GM12878 (cell line): ENCODE data around the gene TNFRSF1A.

Source experiments
- BRCA1 ChIP-seq: IDR thresholded peaks from 2 replicates; pipeline ENCODE4 v1.6.1; 2011; ENCODE audit warnings: low read depth, low read length, improper control_type of control experiment
- CBX5 ChIP-seq: sonication (generic); IDR thresholded peaks from 2 replicates; pipeline ENCODE4 v1.6.1; 2016; ENCODE audit warnings: low read depth, moderate library complexity, mild to moderate bottlenecking, inconsistent platforms
- CTCF ChIP-seq, 3 experiments: IDR thresholded peaks in 2 of 3; conservative IDR thresholded peaks in 1 of 3; 2 replicates each; pipeline ENCODE4 v1.5.1; 2011; ENCODE audit warnings: low read depth in 3 of 3, low read length in 3 of 3, mild to moderate bottlenecking in 3 of 3, control low read depth in 2 of 3, moderate library complexity in 2 of 3, inconsistent platforms in 1 of 3, mixed read lengths in 1 of 3; ENCODE audit not compliant: control insufficient read depth in 2 of 3, insufficient read depth in 1 of 3; ENCODE audit errors: extremely low read depth in 1 of 3
- E2F4 ChIP-seq: IDR thresholded peaks from 2 replicates; pipeline ENCODE4 v1.6.1; 2012; ENCODE audit warnings: low read depth, low read length, improper control_type of control experiment
- EP300 ChIP-seq, 2 experiments: fragments of 150-350 bp in 1 of 2; IDR thresholded peaks; 2 replicates each; pipeline ENCODE4 v1.6.1; 2011 to 2012; ENCODE audit warnings: low read depth in 2 of 2, low read length in 2 of 2, borderline replicate concordance in 1 of 2, improper control_type of control experiment in 1 of 2, inconsistent platforms in 1 of 2; ENCODE audit not compliant: control insufficient read depth in 1 of 2
- SIN3A ChIP-seq: IDR thresholded peaks from 2 replicates; pipeline ENCODE4 v1.6.1; 2012; ENCODE audit warnings: low read depth, low read length, improper control_type of control experiment
- SKIL ChIP-seq: fragments of 450-650 bp; IDR thresholded peaks from 2 replicates; pipeline ENCODE4 v1.6.1; 2017; ENCODE audit warnings: mild to moderate bottlenecking, low read depth, inconsistent platforms; ENCODE audit not compliant: poor library complexity, severe bottlenecking
- YY1 ChIP-seq: IDR thresholded peaks from 2 replicates; pipeline ENCODE4 v1.6.1; 2011; ENCODE audit warnings: low read depth, mild to moderate bottlenecking, low read length
- ZBTB11 ChIP-seq: fragments of 450-650 bp; formaldehyde crosslinking; IDR thresholded peaks from 2 replicates; pipeline ENCODE4 v1.5.0; 2022; ENCODE audit warnings: mild to moderate bottlenecking, missing genetic modification characterization
- ZSCAN29 ChIP-seq: fragments of 450-650 bp; IDR thresholded peaks from 2 replicates; pipeline ENCODE4 v1.6.1; 2017; ENCODE audit warnings: mild to moderate bottlenecking, moderate library complexity

GRCh38 chr12:6294156-6295093 lies 47.5 kb downstream of the TNFRSF1A start:
- no peak for TF ChIP-seq ZBTB11 (CRISPR knock-in tag)
- no peak for TF ChIP-seq CTCF (IDR thresholded peaks at IDR 0.05 in 2 of 3, conservative IDR thresholded peaks at IDR 0.05 in 1 of 3; ENCODE audit: control insufficient read depth in 2 of 3, extremely low read depth in 1 of 3, insufficient read depth in 1 of 3, low read depth in 3 of 3, low read length in 3 of 3)
- TF ChIP-seq YY1: no peak
- no peak for TF ChIP-seq ZSCAN29
- no peak for TF ChIP-seq CBX5
- TF ChIP-seq SKIL: no peak
- no peak for TF ChIP-seq SIN3A
- TF ChIP-seq E2F4: no peak
- TF ChIP-seq EP300 (IDR thresholded peaks at IDR 0.05; ENCODE audit: borderline replicate concordance in 1 of 2, control insufficient read depth in 1 of 2, low read depth in 2 of 2, low read length in 2 of 2): no peak
- TF ChIP-seq BRCA1: no peak
